H1 (cell line): ENCODE results near the gene CBX4. TPM values are rescaled to one million over a fixed set of nuclear protein-coding genes. Genes with fewer than 3 reads are reported as not detected.

Source experiments
- CTCF ChIA-PET: fragments of 300-600 bp; sonication (Branson Sonifier 250); formaldehyde crosslinking; loops from one replicate; lab custom pipeline; 2021; ENCODE audit not compliant: partially characterized antibody; lab: Charles Lee
- POLR2A ChIA-PET: fragments of 300-600 bp; sonication (Branson Sonifier 250); formaldehyde crosslinking; loops from one replicate; lab custom pipeline; 2021; ENCODE audit warnings: inconsistent platforms; ENCODE audit not compliant: partially characterized antibody; lab: Charles Lee
- DNase-seq, 2 experiments: peaks; one replicate each; pipeline versions ENCODE4 v3.0.0 to v3.0.0-alpha.2; 2010 to 2022; ENCODE audit warnings: low spot score in 2 of 2, low read depth in 1 of 2, mixed read lengths in 1 of 2
- FAIRE-seq: peaks from 2 replicates; lab custom pipeline; 2011; peaks lifted over from hg19 to GRCh38; lab: Jason Lieb, UNC
- H2AFZ ChIP-seq: 2 replicates; pipeline ENCODE4 v1.8.1; 2012; ENCODE audit warnings: low read length, inconsistent platforms
- H2AK5ac ChIP-seq: 2 replicates; pipeline ENCODE4 v1.6.1; 2013; ENCODE audit warnings: low read depth, low read length
- H2BK120ac ChIP-seq: replicated peaks from 2 replicates; pipeline ENCODE3; 2013; ENCODE audit warnings: low read depth, low read length, inconsistent platforms
- H2BK12ac ChIP-seq: 2 replicates; pipeline ENCODE4 v1.6.1; 2013; ENCODE audit warnings: low read depth, low read length
- H2BK15ac ChIP-seq: 2 replicates; pipeline ENCODE4 v1.6.1; 2013; ENCODE audit warnings: low read length
- H2BK20ac ChIP-seq: 2 replicates; pipeline ENCODE4 v1.6.1; 2013; ENCODE audit warnings: low read length
- H2BK5ac ChIP-seq: 2 replicates; pipeline ENCODE4 v1.6.1; 2013; ENCODE audit warnings: low read depth, low read length
- H3K14ac ChIP-seq: 2 replicates; pipeline ENCODE4 v1.6.1; 2013; ENCODE audit warnings: inconsistent platforms; ENCODE audit not compliant: insufficient read length
- H3K18ac ChIP-seq: 2 replicates; pipeline ENCODE4 v1.6.1; 2013; ENCODE audit warnings: low read length; ENCODE audit errors: extremely low read depth
- H3K23ac ChIP-seq: 2 replicates; pipeline ENCODE4 v1.6.1; 2013; ENCODE audit warnings: inconsistent platforms; ENCODE audit not compliant: insufficient read length
- H3K23me2 ChIP-seq: 2 replicates; pipeline ENCODE4 v1.6.1; 2013; ENCODE audit warnings: low read depth, low read length
- H3K27ac ChIP-seq: 2 replicates; pipeline ENCODE4 v1.6.1; 2011; ENCODE audit warnings: low read depth, low read length, inconsistent platforms
- H3K27me3 ChIP-seq, 4 experiments: replicated peaks in 1 of 4; 1 replicate in 1 of 4; 2 replicates in 3 of 4; pipeline versions ENCODE4 v1.6.1 to v1.8.1; 2011 to 2013; ENCODE audit warnings: low read length in 3 of 4, mild to moderate bottlenecking in 3 of 4, inconsistent platforms in 2 of 4, mixed read lengths in 2 of 4, moderate library complexity in 1 of 4; ENCODE audit not compliant: control insufficient read depth in 3 of 4, insufficient read depth in 3 of 4; ENCODE audit errors: extremely low read depth in 1 of 4
- H3K36me3 ChIP-seq, 4 experiments: 2 replicates each; pipeline versions ENCODE4 v1.6.1 to v1.8.1; 2011 to 2013; ENCODE audit warnings: mild to moderate bottlenecking in 4 of 4, low read length in 3 of 4, moderate library complexity in 2 of 4, control low read depth in 1 of 4, inconsistent platforms in 1 of 4; ENCODE audit not compliant: insufficient read depth in 4 of 4, control insufficient read depth in 2 of 4
- H3K4ac ChIP-seq: replicated peaks from 2 replicates; pipeline ENCODE3; 2013; ENCODE audit warnings: low read length, low read depth, mixed read lengths, inconsistent platforms; ENCODE audit not compliant: insufficient read length
- H3K4me1 ChIP-seq, 4 experiments: replicated peaks in 1 of 4; 1 replicate in 1 of 4; 2 replicates in 3 of 4; pipeline versions ENCODE4 v1.6.1 to v1.8.1; 2011 to 2013; ENCODE audit warnings: low read length in 3 of 4, inconsistent platforms in 2 of 4, mixed read lengths in 1 of 4; ENCODE audit not compliant: insufficient read depth in 4 of 4, control insufficient read depth in 3 of 4
- H3K4me2 ChIP-seq, 2 experiments: 2 replicates each; pipeline versions ENCODE4 v1.6.1 to v1.8.1; 2011 to 2013; ENCODE audit warnings: low read depth in 2 of 2, low read length in 2 of 2, control low read depth in 1 of 2, inconsistent platforms in 1 of 2, mild to moderate bottlenecking in 1 of 2; ENCODE audit not compliant: insufficient read depth in 1 of 2
- H3K4me3 ChIP-seq, 4 experiments: fragments of 200-600, 300-600 bp in 1 of 4; sonication (generic), shearing (Covaris generic), sonication (Bioruptor Twin) in 1 of 4; 2 replicates each; pipeline versions ENCODE4 v1.5.1 to v1.8.1; 2011 to 2016; ENCODE audit warnings: low read length in 4 of 4, low read depth in 3 of 4, control low read depth in 2 of 4, inconsistent platforms in 2 of 4, mild to moderate bottlenecking in 2 of 4, mixed read lengths in 1 of 4, moderate library complexity in 1 of 4; ENCODE audit not compliant: insufficient read depth in 2 of 4; ENCODE audit errors: extremely low read depth in 1 of 4
- H3K56ac ChIP-seq: replicated peaks from 2 replicates; pipeline ENCODE3; 2013; ENCODE audit warnings: low read depth, mild to moderate bottlenecking, mixed read lengths, low read length, inconsistent platforms; ENCODE audit not compliant: insufficient read length
- H3K79me1 ChIP-seq: 2 replicates; pipeline ENCODE4 v1.6.1; 2013; ENCODE audit warnings: low read depth, low read length, control low read depth
- H3K79me2 ChIP-seq, 2 experiments: 2 replicates each; pipeline versions ENCODE4 v1.6.1 to v1.8.1; 2012 to 2013; ENCODE audit warnings: low read length in 2 of 2, mild to moderate bottlenecking in 2 of 2, inconsistent platforms in 1 of 2; ENCODE audit not compliant: insufficient read depth in 2 of 2, control insufficient read depth in 1 of 2
- H3K9ac ChIP-seq, 4 experiments: replicated peaks in 1 of 4; 1 replicate in 1 of 4; 2 replicates in 3 of 4; pipeline versions ENCODE4 v1.6.1 to v1.8.1; 2011 to 2013; ENCODE audit warnings: low read depth in 3 of 4, low read length in 3 of 4, control low read depth in 2 of 4, mild to moderate bottlenecking in 2 of 4, moderate library complexity in 2 of 4, inconsistent platforms in 1 of 4; ENCODE audit errors: extremely low read depth in 1 of 4
- H3K9me3 ChIP-seq, 2 experiments: 2 replicates each; pipeline versions ENCODE4 v1.6.1 to v1.8.1; 2012 to 2013; ENCODE audit warnings: mild to moderate bottlenecking in 2 of 2, moderate library complexity in 2 of 2, control low read depth in 1 of 2, inconsistent platforms in 1 of 2, low read depth in 1 of 2, low read length in 1 of 2, mixed read lengths in 1 of 2; ENCODE audit not compliant: insufficient read depth in 2 of 2
- H4K20me1 ChIP-seq, 2 experiments: replicated peaks in 1 of 2; 2 replicates each; pipeline versions ENCODE3 to v1.8.1; 2011 to 2013; ENCODE audit warnings: inconsistent platforms in 2 of 2, low read length in 2 of 2, mild to moderate bottlenecking in 1 of 2; ENCODE audit not compliant: insufficient read depth in 2 of 2, control insufficient read depth in 1 of 2
- H4K5ac ChIP-seq: 2 replicates; pipeline ENCODE4 v1.6.1; 2013; ENCODE audit warnings: low read length, low read depth, mixed read lengths, inconsistent platforms; ENCODE audit not compliant: insufficient read length
- H4K8ac ChIP-seq: 2 replicates; pipeline ENCODE4 v1.8.0; 2013; ENCODE audit warnings: mild to moderate bottlenecking, moderate library complexity, low read length, inconsistent platforms; ENCODE audit not compliant: insufficient read depth; ENCODE audit errors: extremely low read depth
- H4K91ac ChIP-seq: replicated peaks from 2 replicates; pipeline ENCODE3; 2013; ENCODE audit warnings: low read length, mixed read lengths, inconsistent platforms; ENCODE audit not compliant: insufficient read length
- ASH2L ChIP-seq: fragments of 200-600, 300-600 bp; sonication (generic); IDR thresholded peaks from one replicate; pipeline ENCODE4 v1.7.1; 2017; ENCODE audit warnings: low read length
- BACH1 ChIP-seq: IDR thresholded peaks from 2 replicates; pipeline ENCODE4 v1.6.1; 2012; ENCODE audit warnings: low read length, improper control_type of control experiment
- CTBP2 ChIP-seq: IDR thresholded peaks from 2 replicates; pipeline ENCODE4 v1.7.0; 2011; ENCODE audit warnings: borderline replicate concordance, mild to moderate bottlenecking, moderate library complexity, mixed read lengths, low read length; ENCODE audit not compliant: insufficient read depth, insufficient read length
- FOSL1 ChIP-seq: IDR thresholded peaks from 2 replicates; pipeline ENCODE4 v1.6.1; 2011; ENCODE audit warnings: mild to moderate bottlenecking, low read depth, low read length, moderate library complexity; ENCODE audit not compliant: insufficient read depth
- SIN3A ChIP-seq, 2 experiments: IDR thresholded peaks in 1 of 2; conservative IDR thresholded peaks in 1 of 2; 2 replicates each; pipeline ENCODE4 v1.6.1; 2011 to 2012; ENCODE audit warnings: low read length in 2 of 2, improper control_type of control experiment in 1 of 2, low read depth in 1 of 2, mild to moderate bottlenecking in 1 of 2
- SP1 ChIP-seq: IDR thresholded peaks from 2 replicates; pipeline ENCODE4 v1.6.1; 2011; ENCODE audit warnings: low read depth, low read length
- WGBS, 2 experiments: shearing (Covaris generic) in 1 of 2; methylation state at CpG; one replicate each; pipeline versions ENCODE4 v1.1.6 to v1.1.7; 2013 to 2015; ENCODE audit warnings: low lambda C conversion rate in 2 of 2, mixed read lengths in 2 of 2, inconsistent platforms in 1 of 2, low coverage in 1 of 2, missing lambda C conversion rate in 1 of 2; ENCODE audit not compliant: insufficient replicate concordance in 2 of 2, insufficient coverage in 1 of 2, insufficient read length in 1 of 2; ENCODE audit errors: extremely low coverage in 1 of 2, missing lambda C conversion rate in 1 of 2; 5-methylcytosine and 5-hydroxymethylcytosine counted together
- polyA plus RNA-seq, 7 experiments: library from polyadenylated mRNA; depleted of rRNA in 3 of 7; stranded (reverse) in 5 of 7; unstranded in 2 of 7; fragments of >200 nt in 5 of 7; fragments of 200-250 nt in 2 of 7; gene quantifications; 1 replicate in 5 of 7; 2 replicates in 1 of 7; 4 replicates in 1 of 7; pipeline versions ENCODE4 v1.2.1 to v1.2.3, GENCODE V29; 2011 to 2013; ENCODE audit warnings: missing spikeins in 2 of 7, mixed read lengths in 2 of 7
- total RNA-seq: library from RNA; stranded (reverse); fragmentation: NEBNext Ultra II Directional; extraction: Animal tissue kit (Norgen Biotek cat#: 25700); gene quantifications from 2 replicates; pipeline ENCODE4 v1.2.1, GENCODE V29; 2021

CBX4 gene
- total and polyA plus RNA-seq, 2 of the 8 experiments (the other 6 are each of a cell fraction or from before 2014, with no cell fraction given) = 1.8 to 4.0 TPM

DNA sequence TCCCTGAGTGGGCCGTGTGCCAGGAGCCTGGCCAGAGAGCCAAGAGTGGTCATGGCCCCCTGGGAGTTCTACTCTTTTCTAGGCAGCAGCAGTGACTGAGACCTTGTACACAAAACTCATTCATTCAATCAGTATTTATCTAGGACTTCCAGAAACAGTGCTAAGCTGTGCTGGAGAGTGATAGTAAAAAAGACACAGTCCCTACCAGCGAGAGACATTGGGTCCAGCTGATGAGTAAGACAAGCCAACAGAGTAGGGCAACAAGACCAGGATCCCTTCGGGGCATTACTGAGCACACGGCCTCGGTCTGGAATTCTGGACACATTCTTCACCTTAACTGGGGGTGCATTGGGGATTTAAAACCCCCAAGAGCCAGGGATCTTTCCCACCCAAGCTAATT, 20.2 kb downstream of the CBX4 start:
- Histone ChIP-seq H4K20me1 (no peaks in the 10 kb centered on the region), H3K27me3 (peaks cover 54 to 81% (median 72%) of the 10 kb centered on the region in 4 experiments), H2BK120ac (no peak overlapping the region), H2BK12ac (no peak overlapping the region), H4K91ac (no peak overlapping the region), H3K79me2 (no peaks in the 10 kb centered on the region), H3K79me1 (no peaks in the 10 kb centered on the region), H3K14ac (no peak overlapping the region), H3K23ac (no peak overlapping the region), H3K4ac (no peak overlapping the region), H3K18ac (no peak overlapping the region), H2AK5ac (no peak overlapping the region), H3K4me3 (no peak overlapping the region), H3K4me1 (peaks cover 0 to 16% (median 8%) of the 10 kb centered on the region in 4 experiments; a peak in 6 of 7 replicates), H2AFZ (no peak overlapping the region), H3K23me2 (peaks cover 3% of the 10 kb centered on the region; the same call in 1 of the 2 replicates), H3K56ac (no peak overlapping the region), H3K9me3 (no peaks in the 10 kb centered on the region), H2BK20ac (no peak overlapping the region), H3K36me3 (peaks cover 0 to 11% (median 0%) of the 10 kb centered on the region in 4 experiments; a peak in 1 of 8 replicates), H4K8ac (no peak overlapping the region), H2BK5ac (no peak overlapping the region), H3K9ac (no peak overlapping the region), H3K27ac (no peak overlapping the region), H2BK15ac (no peak overlapping the region), H4K5ac (no peak overlapping the region), H3K4me2 (no peak overlapping the region)
- ChIA-PET POLR2A (interaction anchor here (1.9 to 24.0 kb wide), 2 partner anchors 9 to 11 kb away, joined by 5 to 374 read pairs; no protein-coding TSS in a partner anchor), CTCF (interaction anchor here (1.3 to 24.7 kb wide), 8 partner anchors 10 to 175 kb away, joined by 4 to 576 read pairs (median 32); partner anchors contain the start of genes CBX4 and CBX8)
- no peak for FAIRE-seq
- no peak for DNase-seq
- 88% methylated on average over 5 of the region's 5 CpGs; no CpG with 5 or more reads in 1 of the 2 experiments for WGBS, 2 experiments
- TF ChIP-seq SIN3A (conservative IDR thresholded peaks at IDR 0.05 in 1 of 2, IDR thresholded peaks at IDR 0.05 in 1 of 2; ENCODE audit: low read depth in 1 of 2, low read length in 2 of 2) (no peak), FOSL1 (no peak), CTBP2 (no peak), SP1 (no peak), BACH1 (no peak), ASH2L (no peak)
